GM19395 (cell line): ENCODE results near the gene SYNGR1.

Experiments used
- ATAC-seq: cut with Tn5 transposase; IDR thresholded peaks from one replicate; pipeline ENCODE4 v1.9.1; 2021; ENCODE audit warnings: mild to moderate bottlenecking, moderate library complexity; ENCODE audit not compliant: unreplicated experiment

The SYNGR1 gene

GRCh38 chr22:39349967-39350726, at the start of gene SYNGR1:
Gene SYNGR1 (plus strand): TSS chr22:39349991. CDS start chr22:39350011, 20 bp downstream.
- ATAC-seq: no peak

- ATAC-seq: no peak
These were observed 49.5 kb upstream of the SYNGR1 start for GRCh38 chr22:39300186-39300830.

GRCh38 chr22:39301108-39301507, 48.7 kb upstream of the SYNGR1 start:
- ATAC-seq: no peak

GRCh38 chr22:39301926-39302325, 47.9 kb upstream of the SYNGR1 start:
- ATAC-seq: no peak

GRCh38 chr22:39302431-39302960, 47.3 kb upstream of the SYNGR1 start:
- no peak for ATAC-seq

GRCh38 chr22:39303358-39303757, 46.4 kb upstream of the SYNGR1 start:
- ATAC-seq: no peak

- no peak for ATAC-seq
These were observed 45.7 kb upstream of the SYNGR1 start for GRCh38 chr22:39303892-39304671.

GRCh38 chr22:39306456-39307361, 43.1 kb upstream of the SYNGR1 start:
- no peak for ATAC-seq

GRCh38 chr22:39308614-39309363, 41.0 kb upstream of the SYNGR1 start:
- ATAC-seq: no peak

GRCh38 chr22:39309364-39309861, 40.4 kb upstream of the SYNGR1 start:
- ATAC-seq: no peak

- no peak for ATAC-seq
These were observed 39.7 kb upstream of the SYNGR1 start for GRCh38 chr22:39309881-39310714.

- ATAC-seq: no peak
These were observed 38.0 kb upstream of the SYNGR1 start for GRCh38 chr22:39311592-39312400.

- ATAC-seq: no peak
These were observed 37.4 kb upstream of the SYNGR1 start for GRCh38 chr22:39312410-39312809.

GRCh38 chr22:39313258-39314001, 36.4 kb upstream of the SYNGR1 start:
- no peak for ATAC-seq

GRCh38 chr22:39314251-39314971, 35.4 kb upstream of the SYNGR1 start:
- ATAC-seq: no peak

- no peak for ATAC-seq
These were observed 34.4 kb upstream of the SYNGR1 start for GRCh38 chr22:39315389-39315788.
